Measurements from ENCODE around the gene TDRD3.

DNA sequence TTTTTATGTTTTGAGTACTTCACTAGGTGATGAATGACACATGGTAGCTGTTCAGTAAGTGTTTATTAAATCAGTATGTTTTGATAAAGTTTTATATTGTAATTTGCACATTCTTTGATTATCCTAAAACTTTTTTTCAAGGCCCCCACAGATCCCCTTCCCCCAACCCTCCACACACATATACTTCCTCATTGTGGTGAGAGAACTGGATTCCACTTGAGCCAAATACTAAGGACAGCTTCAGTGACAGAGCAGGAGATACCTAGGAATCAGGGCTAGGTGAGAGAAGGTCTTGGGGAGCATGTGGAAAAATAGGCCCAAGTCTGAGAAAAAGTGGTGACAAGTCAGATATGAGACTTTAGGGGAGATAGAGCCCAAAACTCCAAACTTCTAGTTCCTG, 174.6 kb downstream of the TDRD3 start:
- TF ChIP-seq, protein P1, sequence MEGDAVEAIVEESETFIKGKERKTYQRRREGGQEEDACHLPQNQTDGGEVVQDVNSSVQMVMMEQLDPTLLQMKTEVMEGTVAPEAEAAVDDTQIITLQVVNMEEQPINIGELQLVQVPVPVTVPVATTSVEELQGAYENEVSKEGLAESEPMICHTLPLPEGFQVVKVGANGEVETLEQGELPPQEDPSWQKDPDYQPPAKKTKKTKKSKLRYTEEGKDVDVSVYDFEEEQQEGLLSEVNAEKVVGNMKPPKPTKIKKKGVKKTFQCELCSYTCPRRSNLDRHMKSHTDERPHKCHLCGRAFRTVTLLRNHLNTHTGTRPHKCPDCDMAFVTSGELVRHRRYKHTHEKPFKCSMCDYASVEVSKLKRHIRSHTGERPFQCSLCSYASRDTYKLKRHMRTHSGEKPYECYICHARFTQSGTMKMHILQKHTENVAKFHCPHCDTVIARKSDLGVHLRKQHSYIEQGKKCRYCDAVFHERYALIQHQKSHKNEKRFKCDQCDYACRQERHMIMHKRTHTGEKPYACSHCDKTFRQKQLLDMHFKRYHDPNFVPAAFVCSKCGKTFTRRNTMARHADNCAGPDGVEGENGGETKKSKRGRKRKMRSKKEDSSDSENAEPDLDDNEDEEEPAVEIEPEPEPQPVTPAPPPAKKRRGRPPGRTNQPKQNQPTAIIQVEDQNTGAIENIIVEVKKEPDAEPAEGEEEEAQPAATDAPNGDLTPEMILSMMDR (conservative IDR thresholded peaks at IDR 0.05 in 1 of 2, IDR thresholded peaks at IDR 0.05 in 1 of 2; ENCODE audit: low read depth in 1 of 2, low read length in 2 of 2), result no peak
- no peak for TF ChIP-seq EZH2 (IDR thresholded peaks at IDR 0.05; ENCODE audit: low read length, missing control alignments)

Data from fibroblast of lung (primary cell).